OCI-LY1 (cell line): ENCODE measurements around the gene PDE9A.

Experiments
- H2AFZ ChIP-seq: fragments of 200-600 bp; sonication (generic), shearing (Covaris generic); 2 replicates; pipeline ENCODE4 v1.6.0; 2014; ENCODE audit warnings: antibody characterized with exemption, mild to moderate bottlenecking, low read length
- H3F3A ChIP-seq: fragments of 200-600 bp; sonication (generic), shearing (Covaris generic); 2 replicates; pipeline ENCODE4 v1.6.0; 2014; ENCODE audit warnings: mild to moderate bottlenecking, antibody characterized with exemption, low read length, moderate library complexity; ENCODE audit not compliant: insufficient read depth
- H3K27ac ChIP-seq: fragments of 200-600 bp; sonication (generic); 2 replicates; pipeline ENCODE4 v1.5.1; 2014; ENCODE audit warnings: low read length, mixed run types, mild to moderate bottlenecking, low read depth; ENCODE audit not compliant: poor library complexity, severe bottlenecking
- H3K27me3 ChIP-seq: fragments of 200-600 bp; sonication (generic); 2 replicates; pipeline ENCODE4 v1.6.0; 2014; ENCODE audit warnings: antibody characterized with exemption, mild to moderate bottlenecking, low read length, moderate library complexity; ENCODE audit not compliant: insufficient read depth
- H3K36me3 ChIP-seq: fragments of 200-600 bp; sonication (generic); 2 replicates; pipeline ENCODE4 v1.6.1; 2014; ENCODE audit warnings: mild to moderate bottlenecking, antibody characterized with exemption, low read length, moderate library complexity, mixed read lengths; ENCODE audit not compliant: insufficient read depth
- H3K4me1 ChIP-seq: fragments of 200-600 bp; sonication (generic); 2 replicates; pipeline ENCODE4 v1.5.1; 2014; ENCODE audit warnings: mild to moderate bottlenecking, low read length, moderate library complexity; ENCODE audit not compliant: insufficient read depth, severe bottlenecking
- H3K4me2 ChIP-seq: fragments of 200-600 bp; sonication (generic), shearing (Covaris generic); 2 replicates; pipeline ENCODE4 v1.6.1; 2014; ENCODE audit warnings: low read length
- H3K4me3 ChIP-seq: fragments of 200-600 bp; sonication (generic); 2 replicates; pipeline ENCODE4 v1.5.1; 2014; ENCODE audit warnings: low read length, low read depth, mild to moderate bottlenecking, mixed read lengths; ENCODE audit not compliant: poor library complexity, severe bottlenecking
- H3K79me2 ChIP-seq: fragments of 200-600 bp; shearing (Covaris generic); 2 replicates; pipeline ENCODE4 v1.6.1; 2016; ENCODE audit warnings: mixed run types, low read length, mixed read lengths; ENCODE audit not compliant: insufficient read depth
- H3K9ac ChIP-seq: fragments of 200-600 bp; sonication (generic), shearing (Covaris generic); 2 replicates; pipeline ENCODE4 v1.6.1; 2014; ENCODE audit warnings: mild to moderate bottlenecking, low read length, mixed read lengths
- H3K9me2 ChIP-seq: fragments of 200-600 bp; sonication (generic), shearing (Covaris generic); 2 replicates; pipeline ENCODE4 v1.6.1; 2014; ENCODE audit warnings: low read depth, mild to moderate bottlenecking, low read length, mixed read lengths
- H3K9me3 ChIP-seq: fragments of 200-600 bp; shearing (Covaris generic); 2 replicates; pipeline ENCODE4 v1.6.1; 2014; ENCODE audit warnings: low read length, mixed read lengths
- H4K20me1 ChIP-seq: fragments of 200-600 bp; sonication (generic), shearing (Covaris generic); 2 replicates; pipeline ENCODE4 v1.6.0; 2016; ENCODE audit warnings: mild to moderate bottlenecking, low read length; ENCODE audit not compliant: insufficient read depth
- CTCF ChIP-seq: fragments of 200-600 bp; sonication (generic), shearing (Covaris generic); IDR thresholded peaks from 2 replicates; pipeline ENCODE4 v1.5.1; 2017; ENCODE audit warnings: mild to moderate bottlenecking, antibody characterized with exemption, low read length, moderate library complexity, mixed read lengths
- EZH2 ChIP-seq: fragments of 200-600 bp; sonication (generic), shearing (Covaris generic); IDR thresholded peaks from 2 replicates; pipeline ENCODE4 v1.8.0; 2017; ENCODE audit warnings: borderline replicate concordance, mixed run types, mild to moderate bottlenecking, antibody characterized with exemption, low read length, moderate library complexity, mixed read lengths

PDE9A gene

GRCh38 chr21:42796327-42797062 lies 143.1 kb downstream of the PDE9A start:
- TF ChIP-seq EZH2 (no peak), CTCF (no peak)
- H3K27me3 ChIP-seq = no peaks in the 10 kb centered on the region; the same call in 1 of the 2 replicates
- no peaks in the 10 kb centered on the region for H3K9me2 ChIP-seq
- H4K20me1 ChIP-seq = no peaks in the 10 kb centered on the region
- H3K4me3 ChIP-seq = no peak overlapping the region
- no peaks in the 10 kb centered on the region for H3K4me1 ChIP-seq
- H3K4me2 ChIP-seq = no peak overlapping the region
- H2AFZ ChIP-seq = no peak overlapping the region
- no peaks in the 10 kb centered on the region for H3K9me3 ChIP-seq
- no peaks in the 10 kb centered on the region for H3F3A ChIP-seq
- H3K9ac ChIP-seq = no peak overlapping the region
- no peak overlapping the region for H3K27ac ChIP-seq
- H3K79me2 ChIP-seq = no peaks in the 10 kb centered on the region
- H3K36me3 ChIP-seq = no peaks in the 10 kb centered on the region

- H3K9me2 ChIP-seq = no peaks in the 10 kb centered on the region
- no peak overlapping the region for H2AFZ ChIP-seq
- H3K36me3 ChIP-seq = no peaks in the 10 kb centered on the region
- no peak overlapping the region for H3K4me3 ChIP-seq
- H3K4me2 ChIP-seq = no peak overlapping the region
- H4K20me1 ChIP-seq = no peaks in the 10 kb centered on the region
- H3K9me3 ChIP-seq = no peaks in the 10 kb centered on the region
- H3K4me1 ChIP-seq = no peaks in the 10 kb centered on the region
- no peak overlapping the region for H3K27ac ChIP-seq
- no peaks in the 10 kb centered on the region for H3F3A ChIP-seq
- no peak overlapping the region for H3K9ac ChIP-seq
- no peaks in the 10 kb centered on the region for H3K79me2 ChIP-seq
- no peak for TF ChIP-seq CTCF
- no peak for TF ChIP-seq EZH2
- no peaks in the 10 kb centered on the region; the same call in 1 of the 2 replicates for H3K27me3 ChIP-seq
These were observed 144.1 kb downstream of the PDE9A start for GRCh38 chr21:42797522-42797921.

GRCh38 chr21:42798106-42798505 lies 144.7 kb downstream of the PDE9A start:
- Histone ChIP-seq H3K4me3 (no peak overlapping the region), H3K9me3 (no peaks in the 10 kb centered on the region), H3K36me3 (no peaks in the 10 kb centered on the region), H3K9me2 (no peaks in the 10 kb centered on the region), H4K20me1 (no peaks in the 10 kb centered on the region), H3K4me1 (no peaks in the 10 kb centered on the region), H3K9ac (no peak overlapping the region), H3K27me3 (no peaks in the 10 kb centered on the region; the same call in 1 of the 2 replicates), H3K27ac (no peak overlapping the region), H3K4me2 (no peak overlapping the region), H3K79me2 (no peaks in the 10 kb centered on the region), H2AFZ (no peak overlapping the region), H3F3A (no peaks in the 10 kb centered on the region)
- TF ChIP-seq EZH2 (no peak), CTCF (no peak)
